HG03565 (cell line): ENCODE results near the gene ATP8B2.
"Not testable (repeated sequence)": the region's sequence is repeated elsewhere in the genome, so short reads cannot be mapped to it uniquely, and the experiment has no call there.

Experiments
- ATAC-seq: cut with Tn5 transposase; IDR thresholded peaks from one replicate; pipeline ENCODE4 v1.9.1; 2021; ENCODE audit warnings: mild to moderate bottlenecking, moderate library complexity; ENCODE audit not compliant: unreplicated experiment

Gene ATP8B2

DNA sequence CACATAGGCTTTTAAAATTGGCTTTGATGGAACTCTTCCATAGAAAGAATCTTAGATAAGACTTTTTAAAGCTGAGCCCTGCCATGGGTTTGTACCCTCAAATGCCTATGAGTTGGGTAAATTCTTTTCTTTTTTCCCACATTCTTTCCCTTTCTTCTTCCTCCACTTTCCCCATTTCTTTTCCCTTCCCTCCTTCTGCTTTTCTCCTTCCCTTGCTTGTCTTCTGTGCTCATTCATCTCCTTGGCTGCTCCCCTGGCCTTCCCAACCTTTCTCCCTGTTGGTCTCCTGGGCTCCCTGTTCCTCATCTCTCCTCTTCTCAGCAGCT is 3.8 kb upstream of the ATP8B2 start:
- ATAC-seq: not testable (repeated sequence)

DNA sequence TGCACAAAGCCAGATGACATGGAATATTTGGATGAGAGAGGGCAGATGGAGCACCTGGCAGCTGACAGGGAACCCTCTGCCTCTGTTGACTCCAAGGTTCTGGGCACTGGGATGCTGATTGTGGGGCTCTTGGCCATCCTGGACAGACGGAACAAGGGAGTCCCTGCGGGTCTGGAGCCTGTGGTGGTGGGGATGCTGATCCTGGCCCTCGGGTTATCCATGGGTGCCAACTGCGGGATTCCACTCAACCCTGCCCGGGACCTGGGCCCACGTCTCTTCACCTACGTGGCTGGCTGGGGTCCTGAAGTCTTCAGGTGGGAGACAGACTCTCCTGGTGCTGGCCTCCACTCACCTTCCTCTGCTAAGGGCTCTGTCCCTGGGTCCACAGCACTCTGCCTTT is 1.8 kb upstream of the ATP8B2 start:
- no peak for ATAC-seq

DNA sequence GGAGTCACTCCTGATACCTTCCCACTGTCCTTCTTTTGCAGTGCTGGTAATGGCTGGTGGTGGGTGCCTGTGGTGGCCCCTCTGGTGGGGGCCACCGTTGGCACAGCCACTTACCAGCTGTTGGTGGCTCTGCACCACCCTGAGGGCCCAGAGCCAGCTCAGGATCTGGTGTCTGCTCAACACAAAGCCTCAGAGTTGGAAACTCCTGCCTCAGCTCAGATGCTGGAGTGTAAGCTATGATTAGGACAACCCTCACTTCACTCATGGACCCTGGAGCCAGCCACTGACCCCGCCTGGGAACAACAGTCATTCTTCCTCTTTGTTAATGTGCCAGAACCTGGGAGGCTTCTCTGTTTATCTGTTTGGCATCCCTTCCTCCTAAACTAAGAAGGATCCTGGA is 1.1 kb upstream of the ATP8B2 start:
- ATAC-seq: no peak

DNA sequence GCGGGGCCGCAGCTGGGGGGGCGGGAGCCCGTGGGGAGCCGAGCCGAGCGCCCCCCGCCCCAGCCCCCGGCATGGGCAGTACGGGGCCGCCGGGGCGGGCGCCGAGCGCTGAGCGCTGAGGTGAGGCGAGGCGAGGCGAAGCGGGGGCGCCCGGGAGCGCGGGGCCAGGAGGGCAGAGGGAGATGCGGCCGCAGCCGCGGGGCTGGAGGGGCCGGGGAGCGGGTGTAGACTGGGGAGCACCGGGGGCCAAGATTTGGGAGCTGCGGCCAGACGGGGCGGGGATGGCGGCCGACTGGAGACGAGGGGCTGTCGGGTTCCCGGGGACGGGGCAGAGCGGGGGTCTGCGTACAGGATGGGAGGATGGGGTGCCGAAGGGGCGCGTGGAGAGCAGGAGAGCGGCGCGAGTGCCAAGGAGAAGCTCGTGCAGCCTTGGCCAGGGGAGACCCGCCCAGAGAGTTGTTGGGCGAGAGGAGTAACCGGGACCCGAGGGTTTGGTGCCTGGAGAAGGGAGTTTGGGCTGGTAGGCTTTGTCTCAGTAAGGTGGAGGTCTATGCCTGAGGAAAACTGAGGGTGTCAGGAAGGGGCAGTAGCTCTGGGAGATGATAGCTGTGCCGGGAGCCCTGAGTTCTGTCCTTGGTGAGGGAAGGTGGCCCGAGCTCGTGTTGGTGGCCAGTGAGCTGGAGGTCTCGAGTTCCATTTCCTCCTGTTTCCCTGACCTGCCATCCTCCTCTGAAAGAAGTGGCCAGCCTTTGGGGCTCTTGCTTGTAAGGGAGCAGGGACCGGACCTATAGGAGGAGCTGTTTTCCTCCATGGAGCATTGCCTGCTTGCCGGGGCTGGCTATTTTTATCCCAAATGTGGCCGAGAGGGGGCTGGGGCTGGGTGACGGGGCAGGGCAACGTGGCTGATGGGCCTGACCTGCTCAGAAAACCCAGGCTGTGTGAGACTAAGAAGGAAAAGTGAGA is 539 bp downstream of the ATP8B2 start:
- ATAC-seq: no peak

DNA sequence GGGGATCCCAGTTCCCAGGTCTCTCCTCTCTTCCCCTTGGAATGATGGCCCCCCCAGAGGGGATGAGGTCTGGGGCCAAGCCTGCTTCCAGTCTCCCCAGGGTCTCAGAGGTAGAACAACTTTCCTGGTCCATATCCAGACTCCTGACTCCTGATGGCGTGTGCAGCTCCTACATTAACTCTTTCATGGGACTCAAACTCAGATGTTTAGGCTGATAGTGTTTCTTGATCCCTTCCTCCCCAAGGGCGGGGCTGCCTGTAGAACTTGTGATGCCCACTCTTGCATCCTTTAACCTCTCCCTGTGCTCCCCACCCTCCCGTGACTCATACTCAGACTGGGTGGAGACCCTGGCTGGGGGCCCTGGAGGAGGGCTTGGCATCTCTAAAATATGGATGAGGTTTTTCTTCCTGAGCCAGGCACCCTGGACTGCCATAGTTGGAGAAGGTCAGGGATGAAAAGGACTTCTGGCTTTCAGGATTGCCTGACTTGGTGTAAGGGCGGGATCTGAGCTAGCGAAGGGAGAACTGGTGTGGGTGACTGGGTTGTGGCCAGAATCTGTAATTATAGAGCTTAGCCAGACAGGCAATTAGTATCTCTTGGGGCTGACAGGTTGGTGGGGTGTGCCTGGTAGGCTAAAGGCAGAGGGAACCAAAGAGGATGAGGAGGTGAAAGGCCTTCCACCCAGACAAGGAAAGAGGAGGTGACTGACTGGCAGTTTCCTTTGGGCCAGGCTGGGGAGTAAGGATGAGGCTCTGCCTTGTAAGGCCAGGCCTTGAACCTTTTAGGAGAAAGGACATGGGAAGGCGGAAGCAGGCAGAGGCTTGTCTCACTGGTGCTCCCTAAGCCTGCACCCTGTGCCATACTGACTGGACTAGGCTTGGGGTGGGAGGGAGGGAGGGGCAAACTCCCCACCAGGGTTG is 1.5 kb downstream of the ATP8B2 start:
- ATAC-seq: no peak

DNA sequence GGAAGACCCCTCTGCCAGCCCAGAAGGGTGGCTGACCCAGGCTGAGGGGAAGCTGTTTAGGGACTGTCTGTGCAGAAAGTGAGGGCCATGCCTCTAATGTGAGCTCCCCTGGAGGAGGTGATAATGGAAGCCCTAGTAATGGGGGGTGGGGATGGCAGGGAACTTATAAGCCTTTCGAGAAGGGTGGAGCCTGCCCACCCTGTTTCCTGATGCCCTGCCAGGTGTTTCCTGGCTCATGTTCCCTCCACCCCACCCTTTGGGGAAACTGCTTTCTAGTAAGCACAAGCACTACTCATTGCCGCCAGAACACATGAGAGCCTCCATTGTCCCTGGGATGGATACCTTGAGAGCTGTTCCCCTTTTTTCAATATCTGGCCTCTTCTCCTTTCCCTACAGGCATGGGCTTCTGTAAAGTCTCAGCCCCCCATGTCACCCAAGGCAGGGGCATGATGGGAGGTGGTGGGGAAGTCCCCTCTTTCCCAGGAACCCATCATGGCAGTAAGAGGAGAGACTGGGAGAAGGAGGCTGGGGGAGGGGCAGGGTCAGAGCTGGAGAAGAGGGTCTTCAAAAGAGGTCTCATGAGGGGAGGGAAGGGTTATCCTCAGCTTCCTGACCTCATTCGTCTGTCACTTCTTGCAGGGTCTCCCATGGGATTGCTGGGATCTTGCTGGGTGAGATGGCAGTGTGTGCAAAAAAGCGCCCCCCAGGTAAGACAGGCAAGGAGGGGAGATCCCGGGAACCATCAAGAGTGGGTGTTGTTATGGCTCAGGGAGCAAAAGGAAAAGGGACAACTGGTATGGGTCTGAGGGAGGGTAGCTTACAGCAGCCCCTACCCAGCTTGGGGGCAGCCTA is 2.4 kb downstream of the ATP8B2 start:
- ATAC-seq: no peak

DNA sequence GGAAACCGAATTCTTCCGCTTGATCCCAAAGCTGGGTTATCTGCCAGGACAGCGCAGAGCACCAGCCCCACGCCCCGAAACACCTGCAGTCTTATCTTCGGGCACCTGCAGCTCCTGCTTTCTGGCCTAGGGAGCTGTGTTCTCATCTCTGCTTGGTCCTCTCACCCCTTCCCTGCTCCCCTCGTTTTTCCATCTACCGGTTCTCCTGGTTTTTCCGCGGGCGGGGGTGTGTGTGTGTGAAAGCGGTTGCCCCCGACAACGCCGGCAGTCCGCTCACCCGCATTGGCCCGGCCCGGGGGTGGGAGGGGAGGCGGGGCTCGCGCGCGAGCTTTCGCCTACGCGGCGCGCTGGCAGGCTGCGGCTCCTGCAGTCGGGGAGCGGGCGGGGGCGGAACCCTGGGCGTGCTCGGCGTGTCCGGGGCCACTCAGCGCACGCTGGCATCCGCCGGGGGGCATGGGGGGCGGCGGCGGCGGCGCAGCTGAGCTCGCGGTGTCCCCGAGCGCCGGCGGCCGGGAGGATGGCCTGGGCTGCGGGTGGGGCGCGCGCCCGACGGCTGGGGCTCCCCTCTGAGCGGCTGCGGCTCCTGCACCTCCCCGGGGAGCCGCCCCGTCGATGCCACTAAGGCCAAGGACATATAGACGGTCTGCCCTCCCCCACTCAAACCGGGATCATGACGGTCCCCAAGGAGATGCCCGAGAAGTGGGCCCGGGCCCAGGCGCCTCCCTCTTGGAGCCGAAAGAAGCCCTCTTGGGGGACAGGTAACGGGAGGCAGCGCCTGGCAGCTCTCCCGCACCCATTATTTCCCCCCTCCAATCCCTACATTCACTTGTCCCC is 3.2 kb downstream of the ATP8B2 start:
- ATAC-seq: no peak

DNA sequence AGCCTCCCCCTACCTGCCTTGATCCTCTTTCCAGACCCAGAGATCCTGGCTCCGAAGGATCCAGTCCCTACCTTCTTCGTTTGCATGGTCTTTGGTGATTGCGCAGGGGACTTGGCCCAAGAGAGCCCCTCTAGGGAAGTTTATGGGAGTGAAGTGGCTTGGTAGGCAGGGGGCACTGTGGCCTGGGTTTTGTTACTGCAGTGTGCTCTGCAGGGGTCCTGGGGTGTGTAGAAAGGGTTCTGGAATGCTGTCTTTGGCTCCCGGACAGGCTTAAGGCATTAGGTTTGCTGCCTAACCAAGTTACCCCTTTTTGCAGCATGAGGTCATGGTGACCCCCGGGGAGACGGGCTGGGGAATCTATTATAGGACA is 3.8 kb downstream of the ATP8B2 start:
- ATAC-seq: no peak

DNA sequence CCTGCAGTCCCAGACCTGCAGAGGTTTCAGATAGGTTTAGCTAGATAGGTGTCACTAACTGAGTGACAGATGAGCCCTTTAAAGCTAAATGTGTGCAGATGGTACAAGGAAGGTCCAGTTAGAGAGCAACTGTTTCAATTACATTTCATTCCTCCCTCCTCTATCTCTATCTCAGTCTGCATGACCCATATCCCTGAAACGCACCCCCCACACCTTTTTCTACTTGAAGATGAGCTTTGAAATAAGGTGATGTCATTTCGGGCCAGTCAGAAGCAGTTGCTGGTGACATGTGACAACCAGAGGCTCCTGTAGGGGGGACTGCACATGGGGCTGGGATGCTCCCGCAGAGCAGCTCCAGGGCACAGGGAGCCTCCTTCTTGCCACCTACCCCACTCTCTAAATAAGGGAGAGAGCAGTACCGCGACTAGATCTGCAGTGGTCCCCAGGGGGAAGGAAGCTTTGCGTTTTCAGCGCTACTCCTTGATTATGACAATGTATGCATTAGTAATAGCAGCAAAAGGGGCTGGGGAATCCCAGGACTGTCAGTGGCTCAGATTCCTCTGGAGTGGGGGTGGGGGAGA is 4.3 kb downstream of the ATP8B2 start:
- no peak for ATAC-seq

DNA sequence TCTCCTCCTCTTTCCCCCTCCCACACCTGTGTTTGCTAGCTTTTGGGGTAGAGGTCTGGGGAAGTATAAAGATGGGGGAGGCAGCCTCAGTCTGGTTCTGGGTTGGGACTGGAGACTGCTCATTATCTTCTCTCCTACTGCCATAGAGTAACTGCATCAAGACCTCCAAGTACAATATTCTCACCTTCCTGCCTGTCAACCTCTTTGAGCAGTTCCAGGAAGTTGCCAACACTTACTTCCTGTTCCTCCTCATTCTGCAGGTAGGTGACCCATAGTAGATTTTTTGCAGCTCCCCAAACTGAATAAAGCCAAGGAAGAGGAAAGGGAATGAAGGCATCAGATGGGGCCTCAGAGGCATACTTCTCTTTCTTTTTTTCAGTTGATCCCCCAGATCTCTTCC is 5.3 kb downstream of the ATP8B2 start:
- no peak for ATAC-seq

DNA sequence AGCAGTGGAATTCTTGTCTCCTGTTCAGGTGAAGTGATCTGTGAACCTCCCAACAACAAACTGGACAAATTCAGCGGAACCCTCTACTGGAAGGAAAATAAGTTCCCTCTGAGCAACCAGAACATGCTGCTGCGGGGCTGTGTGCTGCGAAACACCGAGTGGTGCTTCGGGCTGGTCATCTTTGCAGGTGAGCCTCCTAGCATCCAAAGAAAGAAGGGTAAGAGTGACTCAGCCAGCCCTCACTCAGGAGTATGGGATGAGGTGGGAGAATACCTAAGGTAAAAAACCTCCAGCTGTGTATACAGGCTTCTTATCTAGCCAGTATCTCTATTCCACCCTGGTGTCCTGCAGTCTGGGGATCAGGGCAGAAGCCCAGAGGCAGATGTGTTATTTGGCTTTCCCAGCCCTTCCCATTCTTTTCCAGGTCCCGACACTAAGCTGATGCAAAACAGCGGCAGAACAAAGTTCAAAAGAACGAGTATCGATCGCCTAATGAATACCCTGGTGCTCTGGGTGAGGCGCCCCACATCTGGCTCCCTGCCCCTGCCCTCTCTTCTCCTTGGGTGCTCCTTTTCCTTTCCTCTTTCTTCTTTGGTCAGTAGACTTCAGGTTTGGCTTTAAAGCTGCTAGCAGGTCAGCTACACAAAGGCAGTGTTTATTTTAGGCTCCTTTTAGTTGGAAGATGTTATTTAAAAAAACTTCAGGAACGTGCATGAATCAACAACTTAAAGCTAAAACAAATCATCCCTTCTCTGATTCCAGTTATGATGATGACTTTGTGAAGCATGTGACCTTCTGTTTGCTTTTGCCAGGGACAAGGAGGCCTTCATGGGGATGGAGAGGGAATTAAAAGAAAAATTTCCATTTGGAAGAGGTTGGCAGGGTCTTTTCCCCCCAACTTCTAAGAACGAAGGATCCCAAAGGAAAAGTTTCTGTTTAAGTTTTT is 9.0 kb downstream of the ATP8B2 start:
- ATAC-seq: no peak

DNA sequence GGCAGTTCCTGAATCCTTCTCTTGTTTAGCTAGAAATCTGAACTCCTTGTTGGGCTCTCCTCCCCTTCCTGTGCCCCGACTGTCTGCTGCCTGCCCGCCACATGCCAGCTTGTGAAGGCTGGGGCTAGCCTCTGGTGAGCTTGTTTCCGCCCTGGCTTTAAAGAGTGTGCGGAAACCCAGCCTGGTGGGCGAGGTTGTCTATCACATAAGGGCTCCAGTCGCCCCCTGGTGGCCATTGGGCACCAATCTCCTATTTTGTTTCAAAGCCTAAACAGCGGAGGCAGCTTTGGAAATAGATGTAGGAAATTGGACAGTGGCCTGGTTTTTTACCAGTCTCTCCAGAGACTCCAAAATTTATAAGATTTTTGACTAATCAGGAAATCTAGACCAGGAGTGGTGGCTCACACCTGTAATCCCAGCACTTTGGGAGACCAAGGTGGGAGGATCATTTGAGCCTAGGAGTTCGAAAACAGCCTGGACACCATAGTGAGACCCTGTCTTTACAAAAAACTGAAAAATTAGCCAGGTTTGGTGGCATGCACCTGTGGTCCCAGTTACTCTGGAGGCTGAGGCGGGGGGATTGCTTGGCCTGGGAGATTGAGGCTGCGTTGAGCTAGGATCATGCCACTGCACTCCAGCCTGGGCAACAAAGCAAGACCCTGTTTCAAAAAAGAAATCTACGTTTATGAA is 9.8 kb downstream of the ATP8B2 start:
- ATAC-seq: no peak

DNA sequence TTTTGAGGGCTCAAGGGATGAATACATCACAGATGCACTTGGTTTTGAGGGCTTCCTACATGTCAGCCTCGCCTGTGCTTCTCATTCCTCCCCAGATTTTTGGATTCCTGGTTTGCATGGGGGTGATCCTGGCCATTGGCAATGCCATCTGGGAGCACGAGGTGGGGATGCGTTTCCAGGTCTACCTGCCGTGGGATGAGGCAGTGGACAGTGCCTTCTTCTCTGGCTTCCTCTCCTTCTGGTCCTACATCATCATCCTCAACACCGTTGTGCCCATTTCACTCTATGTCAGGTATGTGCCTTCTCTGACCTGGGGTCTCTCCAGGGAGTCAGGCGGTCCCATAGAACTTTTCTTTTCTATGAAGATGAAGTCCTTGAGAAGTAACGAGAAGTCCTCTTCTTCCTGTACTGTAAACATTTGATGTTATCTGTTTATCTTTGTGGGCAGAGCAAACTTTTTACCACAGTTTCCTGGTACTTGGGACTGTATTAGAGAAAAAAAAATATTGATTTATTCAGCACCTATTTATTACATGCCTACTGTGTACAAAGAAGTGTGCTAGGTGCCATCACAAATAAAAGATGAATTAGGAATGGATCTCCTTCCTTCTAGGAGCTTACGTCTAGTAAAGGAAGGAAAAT is 12.0 kb downstream of the ATP8B2 start:
- no peak for ATAC-seq

DNA sequence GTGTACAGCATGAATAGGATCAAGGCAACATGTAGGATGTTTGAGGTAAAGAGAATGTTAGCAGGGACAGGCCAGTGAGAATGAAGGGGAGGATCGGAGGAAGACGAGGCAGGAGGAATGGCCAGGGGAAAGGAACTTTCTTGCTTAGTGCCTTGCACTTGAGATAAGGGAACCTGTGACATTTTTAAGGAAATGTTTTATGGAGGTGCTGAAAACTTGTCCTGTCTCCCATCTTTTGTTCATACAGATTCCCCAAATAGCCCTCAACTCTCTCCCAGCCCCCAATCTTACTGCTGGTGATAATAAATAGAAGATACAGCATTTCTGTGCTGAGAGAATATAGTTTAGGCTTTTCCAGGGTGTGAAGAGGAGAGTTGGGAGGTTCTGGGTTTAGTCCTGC is 13.6 kb downstream of the ATP8B2 start:
- no peak for ATAC-seq

DNA sequence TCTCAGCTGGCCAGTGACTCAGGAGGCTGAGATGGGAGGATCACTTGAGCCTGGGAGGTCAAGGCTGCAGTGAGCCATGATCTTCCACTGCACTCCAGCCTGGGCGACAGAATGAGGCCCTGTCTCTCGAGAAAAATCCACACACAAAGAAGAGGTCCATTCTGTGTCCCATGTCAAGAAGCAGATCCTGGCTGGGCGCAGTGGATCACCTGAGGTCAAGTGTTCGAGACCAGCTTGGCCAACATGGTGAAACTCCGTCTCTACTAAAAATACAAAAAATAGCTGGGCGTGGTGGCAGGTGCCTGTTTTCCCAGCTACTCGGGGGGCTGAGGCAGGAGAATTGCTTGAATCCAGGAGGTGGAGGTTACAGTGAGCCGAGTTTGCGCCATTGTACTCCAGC is 16.0 kb downstream of the ATP8B2 start:
- ATAC-seq: not testable (repeated sequence)

DNA sequence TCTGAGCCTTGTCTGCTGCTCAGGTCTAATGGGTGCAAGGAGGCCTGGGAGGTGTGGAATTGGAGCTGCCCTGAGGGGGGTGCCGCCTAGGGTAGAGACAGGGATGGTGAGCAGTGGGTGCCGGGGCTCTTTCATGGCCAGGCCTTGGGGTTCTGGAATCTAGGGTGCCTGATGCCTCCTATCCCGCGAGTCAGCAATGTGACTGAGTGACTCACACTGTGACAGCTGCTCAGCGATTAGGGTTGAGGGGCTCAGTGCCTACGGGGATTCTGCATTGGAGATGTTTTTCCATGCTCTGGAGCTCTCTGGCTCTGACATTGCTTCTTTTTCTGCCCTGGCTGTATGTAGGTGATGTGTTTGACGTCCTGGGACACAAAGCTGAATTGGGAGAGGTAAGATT is 16.8 kb downstream of the ATP8B2 start:
- no peak for ATAC-seq

DNA sequence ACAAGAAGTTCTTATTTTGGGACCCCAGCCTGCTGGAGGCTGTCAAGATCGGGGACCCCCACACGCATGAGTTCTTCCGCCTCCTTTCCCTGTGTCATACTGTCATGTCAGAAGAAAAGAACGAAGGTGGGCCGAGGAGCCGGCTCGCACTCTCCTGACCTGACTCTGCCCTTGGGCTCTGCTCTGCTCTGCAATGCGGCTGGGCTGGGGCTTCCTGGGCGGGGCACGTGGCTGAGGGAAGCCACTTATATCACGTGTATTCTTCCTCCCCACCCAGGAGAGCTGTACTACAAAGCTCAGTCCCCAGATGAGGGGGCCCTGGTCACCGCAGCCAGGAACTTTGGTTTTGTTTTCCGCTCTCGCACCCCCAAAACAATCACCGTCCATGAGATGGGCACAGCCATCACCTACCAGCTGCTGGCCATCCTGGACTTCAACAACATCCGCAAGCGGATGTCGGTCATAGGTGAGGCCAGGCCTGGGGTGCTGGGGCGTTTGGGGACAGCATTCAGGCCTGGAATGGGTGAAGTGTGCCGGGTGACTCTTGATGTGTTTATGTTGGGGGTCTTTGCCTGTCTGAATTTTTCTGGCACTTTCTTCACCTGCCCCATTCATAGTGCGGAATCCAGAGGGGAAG is 17.6 kb downstream of the ATP8B2 start:
- no peak for ATAC-seq
